Measurements from ENCODE around the gene NOX1.
"Not testable (repeated sequence)": the region's sequence is repeated elsewhere in the genome, so short reads cannot be mapped to it uniquely, and the experiment has no call there.

NOX1 gene

DNA sequence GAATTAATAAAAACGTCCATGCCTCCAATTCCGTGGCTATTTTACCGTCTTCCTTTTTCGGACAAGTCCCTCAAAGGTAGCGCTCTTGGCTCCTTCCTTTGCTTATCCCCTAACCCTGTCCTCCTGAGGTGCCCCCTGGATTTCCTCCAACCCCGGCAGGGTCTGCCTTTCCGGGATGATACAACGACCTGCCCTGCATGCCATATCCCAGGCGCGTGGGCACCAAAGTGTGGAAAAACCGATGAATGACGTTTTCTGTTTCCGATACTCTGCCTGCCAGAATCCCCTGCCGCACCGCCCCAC lies 54.7 kb downstream of the NOX1 start:
- DNase-seq: no peak

GRCh38 chrX:100817340-100817739 lies 56.8 kb downstream of the NOX1 start:
- no peak for DNase-seq

- DNase-seq: no peak
Measured at GRCh38 chrX:100812216-100813158, 61.7 kb downstream of the NOX1 start.

DNA sequence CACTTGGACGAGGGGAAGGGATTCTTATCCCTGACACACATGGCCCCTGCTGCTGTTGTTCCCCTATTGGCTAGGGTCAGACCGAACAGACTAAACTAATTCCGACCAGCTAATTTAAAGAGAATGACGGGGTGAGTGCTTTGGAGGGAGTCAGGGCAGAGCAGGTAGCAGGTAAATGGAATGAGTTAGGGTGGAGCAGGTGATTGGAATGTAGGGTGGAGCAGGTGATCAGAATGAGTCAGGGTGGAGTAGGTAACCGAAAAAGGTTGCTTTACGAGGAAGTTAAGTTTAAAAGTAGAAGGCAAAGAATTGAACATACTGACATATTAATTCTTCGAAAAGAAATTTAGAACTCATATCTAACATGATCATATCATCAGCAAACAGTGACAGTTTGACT lies 65.9 kb downstream of the NOX1 start:
- DNase-seq: not testable (repeated sequence)

GRCh38 chrX:100804780-100805179 lies 69.4 kb downstream of the NOX1 start:
- DNase-seq: no peak

GRCh38 chrX:100802843-100803242 lies 71.3 kb downstream of the NOX1 start:
- DNase-seq: no peak

- DNase-seq: no peak
Measured at GRCh38 chrX:100798484-100799214, 75.5 kb downstream of the NOX1 start.

- no peak for DNase-seq
Measured at GRCh38 chrX:100797359-100797758, 76.8 kb downstream of the NOX1 start.

DNA sequence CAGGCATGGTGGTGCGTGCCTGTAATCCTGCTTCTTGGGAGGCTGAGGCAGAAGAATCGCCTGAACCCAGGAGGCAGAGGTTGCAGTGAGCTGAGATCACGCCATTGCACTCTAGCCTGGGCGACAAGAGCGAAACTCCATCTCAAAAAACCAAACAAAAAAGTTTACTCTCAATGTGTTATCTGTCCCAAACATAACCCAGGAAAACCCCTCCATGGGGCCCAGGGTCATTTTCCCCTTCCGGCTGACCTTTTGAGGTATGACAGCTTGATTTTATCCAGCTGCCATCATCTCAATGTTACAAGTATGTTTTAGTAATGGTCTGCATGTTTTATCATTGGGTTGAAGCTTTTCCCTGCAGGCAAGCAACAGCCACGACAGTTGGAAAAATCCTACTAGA lies 77.8 kb downstream of the NOX1 start:
- not testable (repeated sequence) for DNase-seq
